Dendritic cell treated with granulocyte-macrophage colony-stimulating factor and Interleukin-4, amounts not matched to agents 40 ng/mL and 50 ng/mL, for 4 days (primary cell): Measurements from ENCODE around the gene PHF11.

Experiments used
- H3K27ac Mint-ChIP-seq: one replicate; pipeline ENCODE4 v1.8.0; 2022; ENCODE audit warnings: mild to moderate bottlenecking, mixed read lengths
- H3K27me3 Mint-ChIP-seq: one replicate; pipeline ENCODE4 v1.8.0; 2022; ENCODE audit warnings: mild to moderate bottlenecking, mixed read lengths
- H3K36me3 Mint-ChIP-seq: one replicate; pipeline ENCODE4 v1.8.0; 2022; ENCODE audit warnings: low read depth, mixed read lengths
- H3K4me1 Mint-ChIP-seq: one replicate; pipeline ENCODE4 v1.8.0; 2022; ENCODE audit warnings: low read depth, mixed read lengths
- H3K4me3 Mint-ChIP-seq: one replicate; pipeline ENCODE4 v1.8.0; 2022; ENCODE audit warnings: mild to moderate bottlenecking, moderate library complexity, mixed read lengths
- H3K9me3 Mint-ChIP-seq: one replicate; pipeline ENCODE4 v1.8.0; 2022; ENCODE audit warnings: mixed read lengths
- intact Hi-C: fragments of 100-400 bp; cut with micrococcal nuclease; formaldehyde crosslinking; loops from one replicate; pipeline ENCODE4 v1.15.0; 2022

The PHF11 gene

GRCh38 chr13:49495783-49496762 is at the start of gene PHF11:
PHF11 (plus strand) TSS chr13:49495953; CDS start chr13:49496002, 49 bp downstream.
- peak within 1 kb of the TSS; percentile 98 for H3K27ac Mint-ChIP-seq
- H3K4me1 Mint-ChIP-seq, result peaks cover 49% of the 10 kb centered on the region
- peak within 1 kb of the TSS; percentile 97 for H3K4me3 Mint-ChIP-seq
- intact Hi-C loops, result loop anchor here (2.0 to 10.0 kb wide), 3 partner anchors 51 to 109 kb away; partner anchors contain the start of genes CAB39L and SETDB2
- H3K27me3 Mint-ChIP-seq, result no peaks in the 10 kb centered on the region
- H3K9me3 Mint-ChIP-seq, result no peaks in the 10 kb centered on the region
- peaks cover 70% of the 10 kb centered on the region for H3K36me3 Mint-ChIP-seq

DNA sequence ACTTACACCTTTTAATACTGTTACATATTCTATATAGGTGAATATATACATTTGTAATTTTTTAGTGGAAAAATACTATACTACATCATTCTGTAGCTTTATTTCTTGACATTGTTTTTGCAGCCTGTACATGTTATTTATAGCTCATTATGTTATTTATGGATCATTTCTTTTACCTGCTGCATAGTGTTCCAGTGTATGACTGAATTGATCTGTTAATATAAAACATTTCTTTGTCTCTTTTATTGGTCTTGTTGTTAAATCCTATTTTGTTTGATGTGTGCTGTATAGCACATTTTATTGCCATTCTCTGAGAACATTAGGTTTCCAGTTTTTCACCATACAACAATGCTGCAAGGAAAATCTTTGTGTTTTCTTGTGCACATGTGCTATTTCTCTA is 49.3 kb upstream of the PHF11 start:
- Mint-ChIP-seq H3K4me1 (peaks cover 38% of the 10 kb centered on the region), H3K9me3 (no peaks in the 10 kb centered on the region), H3K27ac (no peak overlapping the region)

DNA sequence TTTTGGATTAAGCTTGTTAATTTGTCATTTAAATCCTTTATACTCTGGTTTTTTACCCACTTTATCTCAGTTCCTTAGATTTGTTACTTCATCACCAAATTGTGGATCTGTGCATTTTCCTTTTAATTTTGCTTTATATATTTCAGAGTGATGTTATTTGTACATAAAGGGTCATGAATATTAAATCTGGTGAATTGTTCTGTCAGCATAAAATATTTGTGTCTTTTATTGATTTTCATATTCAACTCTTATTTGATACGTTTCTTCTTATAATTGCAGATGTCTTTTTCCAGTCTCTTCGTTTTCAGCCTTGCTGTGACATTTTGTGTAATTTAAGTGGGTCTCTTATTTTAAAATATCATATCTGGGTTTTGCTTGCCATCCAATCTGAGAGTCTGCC is 47.0 kb upstream of the PHF11 start:
- peaks cover 38% of the 10 kb centered on the region for H3K4me1 Mint-ChIP-seq
- H3K4me3 Mint-ChIP-seq, result no peak overlapping the region

More for the DNA sequence above, 49.3 kb upstream of the PHF11 start:
- Mint-ChIP-seq H3K36me3 (peaks cover 43% of the 10 kb centered on the region), H3K4me3 (peak overlapping the region; percentile 42), H3K27me3 (no peaks in the 10 kb centered on the region)
- intact Hi-C loops, result no loop called here

GRCh38 chr13:49450105-49450819 is 45.5 kb upstream of the PHF11 start:
- Mint-ChIP-seq H3K4me3 (no peak overlapping the region), H3K4me1 (peaks cover 33% of the 10 kb centered on the region), H3K36me3 (peaks cover 60% of the 10 kb centered on the region), H3K27me3 (no peaks in the 10 kb centered on the region), H3K27ac (no peak overlapping the region), H3K9me3 (no peaks in the 10 kb centered on the region)
- intact Hi-C loops, result no loop called here

More for the DNA sequence above, 47.0 kb upstream of the PHF11 start:
- Mint-ChIP-seq H3K9me3 (no peaks in the 10 kb centered on the region), H3K27me3 (no peaks in the 10 kb centered on the region), H3K27ac (no peak overlapping the region), H3K36me3 (peaks cover 59% of the 10 kb centered on the region)
- intact Hi-C loops, result no loop called here

DNA sequence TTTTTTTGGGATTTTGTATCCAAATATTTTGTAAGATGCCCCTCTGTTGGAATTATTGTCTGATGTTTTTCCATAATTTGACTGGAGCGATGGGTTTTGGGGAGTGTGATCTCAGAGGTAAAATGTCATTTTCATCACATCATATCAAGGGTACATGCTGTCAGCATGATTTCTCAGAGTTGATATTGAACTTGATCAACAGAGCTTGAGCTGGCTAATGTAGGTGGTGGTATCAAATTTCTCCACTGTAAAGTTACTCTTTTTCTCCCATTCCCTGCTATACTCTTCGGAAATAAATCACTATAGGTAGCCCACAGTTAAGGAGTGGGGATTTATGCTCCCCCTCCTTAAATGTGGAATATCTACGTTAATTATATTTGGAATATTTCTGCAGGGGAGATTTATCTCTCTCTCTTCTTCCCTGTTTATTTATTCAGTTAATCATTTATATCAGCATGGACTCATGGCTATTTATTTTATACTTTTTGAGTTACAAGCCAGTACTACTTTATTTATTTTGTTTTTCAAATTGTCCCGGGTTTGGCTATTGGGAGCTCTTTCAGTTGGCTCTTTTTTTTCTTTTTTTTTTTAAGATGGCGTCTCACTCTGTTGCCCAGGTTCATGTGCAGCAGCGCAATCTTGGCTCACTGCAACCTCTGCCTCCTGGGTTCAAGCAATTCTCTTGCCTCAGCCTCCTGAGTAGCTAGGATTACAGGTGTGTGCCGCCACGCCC is 42.9 kb upstream of the PHF11 start:
- Mint-ChIP-seq H3K27me3 (no peaks in the 10 kb centered on the region), H3K4me3 (no peak overlapping the region), H3K9me3 (no peaks in the 10 kb centered on the region), H3K27ac (no peak overlapping the region), H3K36me3 (peaks cover 48% of the 10 kb centered on the region), H3K4me1 (peaks cover 19% of the 10 kb centered on the region)
- intact Hi-C loops, result no loop called here

DNA sequence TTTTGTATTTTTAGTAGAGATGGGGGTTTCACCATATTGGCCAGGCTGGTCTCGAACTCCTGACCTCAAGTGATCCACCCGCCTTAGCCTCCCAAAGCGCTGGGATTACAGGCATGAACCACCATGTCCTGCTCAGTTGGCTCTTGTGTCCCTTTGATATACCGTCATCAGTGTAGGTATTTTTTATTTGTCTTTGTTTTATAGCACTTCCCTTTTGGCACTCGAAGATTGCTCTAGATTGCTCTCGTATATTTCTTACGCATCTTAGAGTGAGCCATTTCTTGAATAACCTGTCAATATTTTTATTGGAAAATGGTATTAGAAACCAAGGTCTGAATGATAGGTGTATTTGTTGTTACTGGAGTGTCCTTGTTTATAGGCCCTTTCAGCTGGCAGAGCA is 42.3 kb upstream of the PHF11 start:
- H3K27me3 Mint-ChIP-seq, result no peaks in the 10 kb centered on the region
- no peak overlapping the region for H3K27ac Mint-ChIP-seq
- intact Hi-C loops, result no loop called here
- H3K4me3 Mint-ChIP-seq, result no peak overlapping the region
- no peaks in the 10 kb centered on the region for H3K9me3 Mint-ChIP-seq
- H3K4me1 Mint-ChIP-seq, result peaks cover 16% of the 10 kb centered on the region
- H3K36me3 Mint-ChIP-seq, result peaks cover 53% of the 10 kb centered on the region

DNA sequence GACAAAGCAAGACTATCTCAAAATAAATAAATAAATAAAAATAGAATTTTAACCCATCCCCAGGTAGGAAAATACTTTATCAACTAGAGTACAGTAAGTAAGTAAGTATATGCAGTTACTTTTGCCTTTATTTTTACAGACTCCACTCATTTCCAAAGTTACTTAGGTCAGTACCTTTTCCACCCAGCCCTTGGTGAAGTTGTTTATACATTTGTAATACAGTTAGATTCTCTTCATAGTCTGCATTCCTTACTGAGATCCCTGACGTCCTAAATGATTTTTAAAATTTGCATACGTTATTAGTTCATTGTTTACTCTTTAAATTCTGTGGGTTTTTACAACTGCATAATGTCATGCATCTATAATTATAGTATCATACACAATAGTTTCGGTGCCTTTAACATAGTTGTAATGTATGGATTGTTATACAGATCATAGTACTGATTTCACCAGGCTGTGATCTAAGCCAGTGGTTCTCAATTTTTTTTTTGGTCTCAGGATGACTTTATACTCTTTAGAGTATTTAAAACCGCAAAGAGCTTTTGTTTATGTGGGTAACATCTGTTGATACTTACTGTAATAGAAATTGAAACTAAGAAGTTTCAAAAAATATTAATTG is 41.3 kb upstream of the PHF11 start:
- no peak overlapping the region for H3K4me3 Mint-ChIP-seq
- intact Hi-C loops, result no loop called here
- H3K4me1 Mint-ChIP-seq, result peaks cover 6% of the 10 kb centered on the region
- H3K27ac Mint-ChIP-seq, result no peak overlapping the region
- H3K36me3 Mint-ChIP-seq, result peaks cover 49% of the 10 kb centered on the region
- H3K9me3 Mint-ChIP-seq, result no peaks in the 10 kb centered on the region
- no peaks in the 10 kb centered on the region for H3K27me3 Mint-ChIP-seq

- H3K27me3 Mint-ChIP-seq, result no peaks in the 10 kb centered on the region
- H3K4me3 Mint-ChIP-seq, result no peak overlapping the region
- no peak overlapping the region for H3K27ac Mint-ChIP-seq
- intact Hi-C loops, result no loop called here
- H3K9me3 Mint-ChIP-seq, result no peaks in the 10 kb centered on the region
- H3K36me3 Mint-ChIP-seq, result peaks cover 44% of the 10 kb centered on the region
- peaks cover 5% of the 10 kb centered on the region for H3K4me1 Mint-ChIP-seq
These were observed 40.8 kb upstream of the PHF11 start for GRCh38 chr13:49455007-49455398.

DNA sequence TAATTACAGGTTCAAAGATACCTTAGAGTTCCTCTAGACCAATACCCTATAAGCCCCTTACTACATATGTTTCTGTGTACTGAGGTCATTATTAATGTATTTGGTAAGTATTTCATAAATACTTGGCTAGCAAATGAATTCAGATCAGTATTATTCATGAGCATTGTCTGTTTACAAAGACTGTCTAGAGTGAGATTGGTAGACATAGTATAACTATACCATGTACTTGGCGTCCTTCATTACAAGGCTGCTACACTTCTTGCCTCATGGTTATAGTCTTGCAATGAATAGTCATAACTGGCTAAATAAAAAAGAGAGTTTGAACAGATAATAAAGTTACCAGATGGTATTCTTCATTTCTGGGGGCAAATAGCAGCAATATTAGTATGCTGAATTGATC is 39.6 kb upstream of the PHF11 start:
- H3K9me3 Mint-ChIP-seq, result no peaks in the 10 kb centered on the region
- H3K4me1 Mint-ChIP-seq, result no peaks in the 10 kb centered on the region
- H3K36me3 Mint-ChIP-seq, result peaks cover 53% of the 10 kb centered on the region
- H3K27me3 Mint-ChIP-seq, result no peaks in the 10 kb centered on the region
- no peak overlapping the region for H3K4me3 Mint-ChIP-seq
- H3K27ac Mint-ChIP-seq, result no peak overlapping the region
- intact Hi-C loops, result no loop called here

GRCh38 chr13:49457221-49457620 is 38.5 kb upstream of the PHF11 start:
- H3K4me3 Mint-ChIP-seq, result no peak overlapping the region
- intact Hi-C loops, result no loop called here
- H3K36me3 Mint-ChIP-seq, result peaks cover 59% of the 10 kb centered on the region
- H3K27me3 Mint-ChIP-seq, result no peaks in the 10 kb centered on the region
- H3K4me1 Mint-ChIP-seq, result no peaks in the 10 kb centered on the region
- no peak overlapping the region for H3K27ac Mint-ChIP-seq
- H3K9me3 Mint-ChIP-seq, result peaks cover 4% of the 10 kb centered on the region

- H3K9me3 Mint-ChIP-seq, result peaks cover 19% of the 10 kb centered on the region
- no peak overlapping the region for H3K4me3 Mint-ChIP-seq
- intact Hi-C loops, result no loop called here
- no peak overlapping the region for H3K27ac Mint-ChIP-seq
- peaks cover 59% of the 10 kb centered on the region for H3K36me3 Mint-ChIP-seq
- H3K27me3 Mint-ChIP-seq, result no peaks in the 10 kb centered on the region
- H3K4me1 Mint-ChIP-seq, result no peaks in the 10 kb centered on the region
These were observed 36.2 kb upstream of the PHF11 start for GRCh38 chr13:49459580-49459979.

DNA sequence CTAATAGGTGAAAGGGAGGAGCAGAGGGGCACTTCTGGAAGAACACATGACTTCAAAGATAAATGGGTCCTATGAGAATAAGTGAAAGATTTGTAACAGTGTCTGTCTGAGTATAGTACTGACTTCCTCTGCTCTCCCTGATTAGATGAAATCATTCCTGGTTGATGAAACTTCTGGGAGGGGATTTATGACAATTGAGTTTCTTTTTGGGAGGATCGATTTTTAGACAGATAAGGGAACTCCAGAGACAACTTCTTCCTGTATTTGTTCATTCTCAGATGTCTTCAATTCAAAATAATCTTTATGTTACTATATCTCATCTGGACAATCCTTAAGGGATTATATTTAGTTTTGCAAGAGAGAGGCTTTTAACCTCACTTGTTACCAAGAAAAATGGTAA is 31.7 kb upstream of the PHF11 start:
- Mint-ChIP-seq H3K36me3 (peaks cover 85% of the 10 kb centered on the region), H3K4me3 (no peak overlapping the region), H3K9me3 (peaks cover 19% of the 10 kb centered on the region), H3K4me1 (no peaks in the 10 kb centered on the region), H3K27ac (no peak overlapping the region), H3K27me3 (no peaks in the 10 kb centered on the region)
- intact Hi-C loops, result no loop called here

DNA sequence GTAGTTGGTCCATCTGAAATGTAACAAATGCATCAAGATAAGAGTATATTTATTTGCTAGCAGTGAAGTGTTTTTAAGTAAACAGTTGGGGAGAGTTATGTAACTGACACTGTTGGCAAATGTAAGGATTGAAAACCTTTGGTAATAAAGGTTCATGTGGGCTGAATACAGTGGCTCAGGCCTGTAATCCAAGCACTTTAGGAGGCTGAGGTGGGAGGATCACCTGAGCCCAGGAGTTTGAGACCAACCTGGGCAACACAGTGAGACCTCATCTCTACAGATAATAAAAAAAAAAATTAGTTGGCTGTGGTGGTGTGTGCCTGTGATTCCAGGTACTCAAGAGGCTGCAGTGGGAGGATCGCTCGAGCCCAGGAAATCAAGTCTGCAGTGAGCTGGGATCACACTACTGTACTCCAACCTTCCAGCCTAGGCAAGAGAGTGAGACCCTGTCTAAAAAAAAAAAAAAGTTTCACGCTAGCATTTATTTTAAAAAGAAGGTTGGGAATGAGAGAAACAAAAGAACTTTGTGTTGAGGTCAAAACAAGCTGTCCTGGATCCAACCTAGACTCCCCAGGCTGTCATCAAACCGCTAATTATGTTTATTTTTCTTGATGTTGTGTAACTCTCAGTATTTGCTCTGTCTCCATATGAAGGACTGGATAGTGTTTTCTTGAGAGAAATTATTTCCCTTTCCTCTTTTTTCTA is 31.0 kb upstream of the PHF11 start:
- H3K4me1 Mint-ChIP-seq, result no peaks in the 10 kb centered on the region
- peaks cover 91% of the 10 kb centered on the region for H3K36me3 Mint-ChIP-seq
- H3K9me3 Mint-ChIP-seq, result peaks cover 19% of the 10 kb centered on the region
- H3K27me3 Mint-ChIP-seq, result no peaks in the 10 kb centered on the region
- no peak overlapping the region for H3K27ac Mint-ChIP-seq
- intact Hi-C loops, result no loop called here
- H3K4me3 Mint-ChIP-seq, result no peak overlapping the region
